Measurements from ENCODE around the gene USP7.
"Not testable (repeated sequence)": the region's sequence is repeated elsewhere in the genome, so short reads cannot be mapped to it uniquely, and the experiment has no call there.

USP7 gene

DNA sequence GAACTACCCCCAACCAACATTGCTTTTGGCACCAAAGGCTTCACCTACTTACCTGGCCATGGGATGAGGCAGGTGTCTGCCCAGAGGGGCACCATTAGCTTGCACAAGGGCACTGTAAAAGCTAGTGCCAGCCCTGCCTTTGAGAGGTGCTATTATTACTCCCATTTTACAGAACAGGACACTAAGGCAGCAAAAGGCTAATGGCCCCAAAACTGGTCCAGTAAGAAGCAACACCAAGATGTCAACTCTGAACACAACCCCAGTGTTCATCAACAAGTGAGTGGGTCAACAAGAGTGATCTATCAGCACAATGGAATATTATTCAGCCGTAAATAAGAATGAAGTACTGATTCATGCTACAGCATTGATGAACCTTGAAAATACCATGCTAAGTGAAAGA lies 7.7 kb upstream of the USP7 start:
- DNase-seq, result no peak

DNA sequence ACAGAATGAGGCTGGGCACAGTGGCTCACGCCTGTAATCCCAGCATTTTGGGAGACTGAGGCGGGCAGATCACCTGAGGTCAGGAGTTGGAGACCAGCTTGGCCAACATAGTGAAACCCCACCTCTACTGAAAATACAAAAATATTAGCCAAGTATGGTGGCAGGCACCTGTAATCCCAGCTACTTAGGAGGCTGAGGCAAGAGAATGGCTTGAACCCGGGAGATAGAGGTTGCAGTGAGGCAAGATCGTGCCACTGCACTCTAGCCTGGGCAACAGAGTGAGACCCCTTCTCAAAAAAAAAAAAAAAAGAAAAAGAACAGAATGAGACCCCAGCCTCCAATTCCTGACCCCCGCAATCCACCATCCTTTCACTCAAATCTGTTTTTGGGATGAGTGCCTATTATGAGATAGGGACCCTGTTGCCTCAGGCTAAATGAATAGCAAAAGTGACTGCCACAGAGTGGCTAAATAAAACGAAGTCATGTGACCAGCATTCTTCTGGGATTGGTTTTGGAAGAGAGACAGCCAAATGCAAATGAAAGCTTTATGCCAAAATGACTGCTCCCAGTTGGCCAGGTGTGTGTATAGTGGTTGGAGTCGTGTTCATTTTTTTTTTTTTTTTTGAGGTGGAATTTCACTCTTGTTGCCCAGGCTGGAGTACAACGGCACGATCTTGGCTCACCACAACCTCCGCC lies 5.6 kb upstream of the USP7 start:
- DNase-seq, result not testable (repeated sequence)

DNA sequence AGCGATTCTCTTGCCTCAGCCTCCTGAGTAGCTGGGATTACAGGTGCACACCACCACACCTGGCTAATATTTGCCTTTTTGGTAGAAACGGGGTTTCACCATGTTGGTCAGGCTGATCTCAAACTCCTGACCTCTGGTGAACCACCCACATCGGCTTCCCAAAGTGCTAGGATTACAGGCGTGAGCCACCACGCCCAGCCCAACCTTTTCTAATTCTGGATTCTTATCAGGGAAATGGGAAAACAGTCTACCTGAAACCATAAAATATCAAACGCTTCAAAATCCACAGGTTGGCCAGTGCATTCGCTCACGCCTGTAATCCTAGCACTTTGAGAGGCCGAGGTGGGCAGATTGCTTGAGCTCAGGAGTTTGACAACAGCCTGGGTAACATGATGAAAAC lies 4.3 kb upstream of the USP7 start:
- not testable (repeated sequence) for DNase-seq

DNA sequence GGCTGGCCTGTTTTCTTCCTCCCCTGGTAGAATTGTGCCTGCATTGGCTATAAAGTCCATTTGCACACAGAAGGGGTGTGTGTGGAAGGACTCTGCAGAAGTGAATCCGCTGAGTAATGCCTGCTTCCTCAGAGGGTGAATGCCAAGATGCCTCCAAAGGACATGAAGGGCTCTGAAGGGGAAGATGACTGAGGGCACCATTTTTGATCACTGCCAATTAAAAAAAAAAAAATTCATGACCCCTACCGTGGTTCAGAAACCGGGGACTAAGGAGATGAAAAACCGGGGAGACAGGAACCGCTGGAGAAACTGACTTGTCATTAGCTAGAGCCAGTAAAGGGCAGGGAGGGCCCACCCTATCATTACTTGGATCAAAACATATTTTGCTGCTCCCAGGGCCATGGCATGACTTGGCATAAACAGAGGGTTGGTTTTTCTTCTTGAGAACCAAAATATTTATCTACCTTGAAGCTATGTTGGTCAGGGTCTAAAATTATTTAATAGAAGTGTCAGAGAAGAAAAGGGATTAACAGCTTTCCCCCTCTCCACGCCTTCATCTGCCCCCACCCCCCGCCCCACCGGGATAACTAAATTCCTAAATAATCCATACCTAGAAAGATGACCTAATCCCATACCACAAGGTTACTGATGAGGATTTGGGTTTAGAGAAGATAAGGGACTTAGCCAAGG lies 3.6 kb upstream of the USP7 start:
- no peak for DNase-seq

DNA sequence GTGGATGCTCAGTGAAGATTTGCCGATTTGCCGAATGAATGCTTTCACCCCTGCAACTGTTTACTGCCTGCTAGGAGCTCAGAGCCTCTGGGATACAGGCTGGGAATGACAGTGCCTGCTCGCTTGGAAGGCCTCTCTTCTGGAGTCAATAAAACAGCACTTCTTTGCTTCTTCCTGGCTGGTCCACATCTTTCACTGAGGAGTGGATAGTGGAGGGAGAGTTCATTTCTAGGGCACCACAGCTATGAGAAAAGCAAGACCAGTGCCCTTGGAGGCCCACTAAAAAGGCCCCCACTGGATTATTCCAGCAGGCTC lies 3.1 kb upstream of the USP7 start:
- DNase-seq, result no peak

DNA sequence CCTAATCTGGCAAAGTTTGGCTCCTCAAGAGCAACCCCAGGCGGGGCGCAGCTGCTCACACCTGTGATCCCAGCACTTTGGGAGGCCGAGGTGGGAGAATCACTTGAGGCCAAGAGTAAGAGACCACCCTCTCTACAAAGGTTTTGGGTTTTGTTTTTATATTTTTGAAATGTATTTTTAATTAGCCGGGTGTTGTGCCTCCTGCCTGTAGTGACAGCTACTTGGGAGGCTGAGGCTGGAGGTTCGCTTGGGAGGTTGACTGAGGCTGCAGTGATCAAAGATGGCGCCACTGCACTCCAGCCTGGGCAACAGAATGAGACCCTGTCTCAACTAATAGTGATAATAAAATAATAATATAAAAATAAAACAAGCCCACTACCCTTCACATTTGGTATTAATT lies 756 bp upstream of the USP7 start:
- DNase-seq, result no peak

DNA sequence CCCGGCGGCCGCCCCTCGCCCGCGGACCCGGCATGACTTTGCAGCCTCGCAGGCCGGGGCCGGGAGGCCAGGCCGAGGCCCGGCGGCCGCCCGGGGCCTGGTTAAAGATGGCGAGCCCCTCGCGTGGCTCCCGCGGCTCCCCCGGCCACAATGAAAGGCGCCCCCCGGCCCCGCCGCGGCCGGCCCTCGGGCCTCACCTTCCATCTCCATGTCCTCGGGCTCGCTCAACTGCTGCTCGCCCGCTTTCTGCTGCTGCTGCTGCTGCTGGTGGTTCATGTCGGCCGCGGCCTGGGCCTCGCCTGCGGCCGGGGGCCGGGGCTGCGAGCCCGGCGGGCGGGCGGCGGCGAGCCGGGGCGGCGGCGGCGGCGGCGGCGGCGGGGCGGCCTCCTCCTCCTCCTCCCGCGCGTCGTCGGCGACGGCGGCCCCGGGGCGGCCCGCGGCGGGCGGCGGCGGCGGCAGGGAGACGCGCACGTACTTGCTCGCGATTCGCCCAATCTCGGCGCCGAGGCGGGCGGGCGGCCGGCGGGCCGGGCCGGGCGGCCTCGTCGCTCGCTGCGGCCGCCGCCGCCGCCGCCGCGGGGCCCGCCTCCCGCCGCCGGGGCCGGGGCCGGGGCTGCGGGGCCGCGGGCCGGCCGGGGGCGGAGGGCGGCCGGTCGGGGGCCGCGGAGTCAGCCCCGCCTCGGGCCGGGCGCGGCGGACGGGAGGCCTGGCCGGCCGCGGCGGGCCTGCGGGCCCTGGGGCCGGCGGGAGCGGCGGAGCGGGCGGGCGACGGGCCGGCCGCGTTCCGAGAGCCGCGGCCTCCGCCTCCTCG lies 491 bp downstream of the USP7 start:
- DNase-seq, result no peak

DNA sequence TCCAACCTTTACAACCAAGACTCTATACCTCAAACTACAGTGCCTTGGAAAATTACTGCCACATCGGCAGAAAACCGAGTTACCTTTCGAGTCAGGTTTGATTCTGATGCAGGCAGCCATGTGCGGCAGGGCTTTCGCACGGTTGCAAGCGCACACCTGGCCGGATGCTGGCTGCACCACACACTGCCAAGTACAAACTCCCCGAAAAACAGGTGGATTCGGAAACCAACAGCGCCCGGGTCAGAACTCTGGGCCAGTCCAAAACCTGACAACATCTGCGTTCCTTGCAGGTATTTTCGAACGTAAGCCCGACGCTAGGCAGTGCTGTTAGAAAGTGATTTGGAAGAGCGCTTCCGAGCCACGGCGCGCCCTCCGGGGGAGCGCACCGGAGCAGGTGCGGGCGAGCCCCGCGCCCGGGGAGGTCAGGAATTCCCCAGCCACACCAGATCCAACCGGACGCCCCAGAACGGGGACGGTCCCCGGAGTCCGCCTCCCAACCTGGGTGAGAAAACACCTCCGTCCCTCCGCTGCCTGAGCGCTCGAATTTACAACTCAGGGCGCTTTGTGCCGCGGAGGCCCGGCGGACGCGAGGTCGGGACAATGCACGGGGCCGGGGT lies 1.2 kb downstream of the USP7 start:
- DNase-seq, result no peak

DNA sequence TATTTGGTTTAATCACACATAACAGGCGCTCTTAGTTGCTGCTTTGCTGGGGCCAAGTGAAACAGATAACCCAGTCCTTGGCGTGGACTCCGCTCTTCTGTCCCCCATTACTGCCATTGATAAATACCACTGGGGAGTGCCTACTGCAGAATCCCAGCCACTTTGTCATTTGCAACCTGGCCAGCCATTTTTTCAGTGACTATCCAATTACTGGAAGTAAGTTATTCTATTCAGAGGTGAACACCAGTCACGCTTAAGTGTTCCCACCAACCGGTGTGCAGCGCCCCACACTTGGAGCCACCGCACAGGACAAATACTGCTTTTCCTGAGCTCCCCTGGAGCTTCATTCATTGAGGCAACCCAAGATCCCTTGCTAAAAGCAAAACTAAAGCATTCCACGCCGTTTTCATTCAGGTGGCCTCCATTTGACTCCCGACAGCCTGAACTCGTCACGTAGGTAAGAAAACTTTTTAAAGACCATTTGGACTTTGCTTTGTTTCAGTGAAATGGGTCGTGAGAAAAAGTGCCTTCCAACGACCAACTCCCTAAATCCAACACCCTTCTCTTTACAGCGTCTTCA lies 1.8 kb downstream of the USP7 start:
- DNase-seq, result no peak

DNA sequence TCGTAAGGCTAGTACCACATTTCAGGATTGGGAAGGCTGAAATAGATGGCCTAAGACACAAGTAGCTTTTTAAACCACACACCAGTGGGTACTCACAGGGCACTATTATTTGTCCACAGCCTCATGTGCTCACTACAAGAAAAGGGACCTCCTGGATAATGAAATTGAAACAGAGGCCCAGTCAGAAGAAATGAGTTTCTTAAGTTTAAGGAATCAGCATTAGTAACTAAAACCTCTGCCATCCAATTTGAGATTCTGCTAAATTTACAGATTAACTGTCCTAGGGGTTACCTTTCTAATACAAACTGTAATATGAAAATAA lies 3.0 kb downstream of the USP7 start:
- no peak for DNase-seq

DNA sequence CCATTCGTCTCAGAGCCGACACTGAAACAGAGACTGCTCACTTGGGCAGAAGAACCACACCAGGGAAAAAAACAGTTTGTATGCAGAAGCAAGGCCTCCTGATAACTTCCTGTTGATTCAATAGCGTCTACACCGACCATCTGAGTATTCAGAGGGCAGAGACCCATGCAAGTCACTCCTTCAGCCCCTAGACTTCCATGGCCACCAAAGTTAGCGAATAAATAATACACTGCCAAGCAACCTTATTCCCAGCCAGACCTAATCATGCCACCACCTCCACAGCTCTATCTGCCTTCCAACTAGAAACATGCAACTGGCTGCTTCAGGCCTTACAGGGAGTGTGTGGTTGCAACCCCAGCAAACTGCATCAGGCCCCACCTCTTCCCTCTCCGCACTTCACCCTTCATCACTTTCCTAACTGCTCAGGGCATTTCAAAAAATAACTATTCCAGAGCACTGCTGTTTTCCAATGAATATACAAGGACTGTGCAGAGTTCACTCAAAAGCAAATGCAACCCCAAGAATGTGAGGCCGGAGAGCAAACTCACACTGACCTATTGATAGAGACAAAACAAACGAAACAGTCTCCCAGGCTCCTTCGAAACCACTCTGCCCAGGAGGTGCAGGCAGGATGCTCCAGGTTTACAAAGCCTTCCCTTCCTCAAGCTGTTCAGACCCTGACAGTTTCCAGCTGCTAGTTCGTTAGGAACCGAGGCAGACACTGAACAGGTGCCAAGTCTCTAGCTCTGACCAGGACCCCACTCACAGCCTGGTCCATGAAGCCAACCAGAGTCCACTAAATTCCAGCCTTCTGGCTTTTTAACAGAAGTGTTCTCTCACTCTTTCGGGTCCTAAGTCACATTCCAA lies 3.6 kb downstream of the USP7 start:
- DNase-seq, result no peak

DNA sequence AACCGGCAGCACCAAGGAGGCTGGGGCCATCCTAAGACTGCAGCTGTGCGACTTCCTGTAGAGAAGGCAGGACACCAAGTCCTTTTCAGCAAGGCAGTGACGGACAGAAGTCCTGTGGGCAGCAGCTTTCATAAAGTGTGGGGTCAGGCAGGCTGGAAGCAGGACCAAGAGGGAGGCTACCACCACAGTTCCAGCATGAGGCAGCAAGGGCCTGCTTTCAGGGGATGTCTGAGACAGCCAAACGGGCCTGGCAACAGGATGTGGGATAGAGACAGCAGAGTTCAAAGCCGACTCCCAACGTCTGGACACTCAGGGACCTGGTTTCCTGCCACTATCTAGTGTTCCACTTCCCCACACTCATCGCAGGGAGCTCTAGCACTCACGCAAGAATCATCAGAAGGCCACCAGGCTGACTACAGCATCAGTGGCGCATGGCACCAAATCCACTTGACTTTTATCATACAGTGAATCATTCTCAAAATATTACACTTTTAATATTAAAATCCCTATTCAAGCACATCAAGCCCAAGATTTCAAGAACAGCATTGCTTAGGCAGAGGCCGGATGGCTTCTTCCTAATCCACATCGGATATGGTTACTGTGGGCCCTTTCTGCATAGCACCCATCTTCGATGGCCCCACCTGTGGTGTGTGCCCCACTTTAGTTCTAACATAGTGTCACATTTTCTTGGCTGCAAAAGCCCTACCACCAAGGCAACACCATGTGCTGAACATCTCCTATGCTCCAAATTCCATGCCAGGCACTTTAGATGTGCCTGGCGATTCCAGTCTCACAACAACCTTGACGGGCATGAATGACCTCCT lies 5.2 kb downstream of the USP7 start:
- no peak for DNase-seq

DNA sequence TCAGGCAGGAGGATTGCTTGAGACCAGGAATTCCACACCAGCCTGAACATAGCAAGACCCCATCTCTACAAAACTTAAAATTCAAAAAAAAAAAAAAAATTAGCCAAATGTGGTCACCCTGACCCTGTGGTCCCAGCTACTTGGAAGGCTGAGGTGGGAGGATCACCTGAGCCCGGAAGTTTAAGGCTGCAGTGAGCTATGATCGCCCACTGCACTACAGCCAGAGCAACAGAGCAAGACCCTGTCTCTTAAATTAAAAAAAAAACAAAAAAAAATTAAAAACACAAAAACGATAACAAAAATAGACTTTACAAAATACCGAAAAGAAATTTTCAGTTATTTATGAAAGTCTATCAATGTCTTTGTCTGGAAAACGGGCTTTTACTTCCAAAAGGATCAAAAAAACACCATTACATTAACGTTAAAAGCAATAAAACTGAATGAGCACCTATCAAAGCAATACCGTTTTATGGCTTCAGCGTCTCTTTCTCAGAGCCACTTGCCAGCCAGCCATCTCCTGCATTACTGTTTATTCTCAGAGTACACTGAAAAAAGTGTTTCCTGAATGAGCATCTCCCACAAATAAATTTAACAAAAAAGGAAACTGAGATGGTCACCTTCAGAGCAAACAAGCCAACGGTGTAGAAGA lies 6.1 kb downstream of the USP7 start:
- DNase-seq, result no peak

DNA sequence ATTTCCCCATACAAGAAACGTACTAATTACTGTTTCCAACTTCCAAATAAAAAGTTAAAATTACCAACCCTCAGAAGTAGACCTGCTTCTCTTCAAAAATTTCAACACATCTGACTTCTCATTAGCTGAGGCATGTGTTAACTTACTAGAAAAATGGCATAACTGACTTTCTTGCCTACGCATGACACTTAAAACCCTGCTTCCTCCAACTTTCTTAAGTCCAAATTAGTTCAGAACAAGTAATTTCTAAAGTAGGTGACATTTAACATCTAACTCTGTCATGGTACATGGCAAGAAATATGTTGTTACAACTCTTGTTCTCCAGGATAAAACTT lies 6.7 kb downstream of the USP7 start:
- no peak for DNase-seq

DNA sequence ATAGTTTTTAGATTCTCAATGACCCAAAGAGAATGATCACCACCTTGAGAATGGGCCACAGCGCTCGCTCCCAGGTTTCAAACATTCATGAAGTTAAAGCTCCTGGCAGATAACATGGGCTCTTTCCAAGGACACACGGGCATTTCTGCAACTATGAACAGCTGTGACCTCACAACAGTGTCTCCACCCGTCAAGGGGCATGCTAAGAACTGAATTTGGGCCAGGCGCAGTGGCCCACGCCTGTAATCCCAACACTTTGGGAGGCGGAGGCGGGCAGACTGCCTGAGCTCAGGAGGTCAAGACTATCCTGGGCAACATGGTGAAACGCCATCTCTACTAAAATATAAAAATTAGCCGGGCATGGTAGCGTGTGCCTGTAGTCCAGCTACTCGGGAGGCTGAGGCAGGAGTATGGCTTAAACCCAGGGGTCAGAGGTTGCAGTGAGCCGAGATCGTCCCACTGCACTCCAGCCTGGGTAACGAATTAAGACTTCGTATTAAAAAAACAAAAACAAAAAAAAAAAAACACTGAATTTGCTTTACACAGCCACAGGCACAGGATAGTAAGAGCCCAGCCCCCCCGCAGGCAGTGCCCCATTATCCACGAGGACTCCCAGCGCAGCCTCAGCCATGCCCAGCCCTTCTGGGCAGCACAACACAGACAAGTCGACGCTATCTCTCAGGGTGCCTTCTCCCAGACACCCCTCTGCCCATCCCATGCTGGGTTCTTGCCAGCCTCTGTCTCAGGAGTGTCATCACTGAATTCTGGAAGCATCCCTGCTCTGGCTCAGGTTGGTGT lies 7.2 kb downstream of the USP7 start:
- DNase-seq, result no peak

DNA sequence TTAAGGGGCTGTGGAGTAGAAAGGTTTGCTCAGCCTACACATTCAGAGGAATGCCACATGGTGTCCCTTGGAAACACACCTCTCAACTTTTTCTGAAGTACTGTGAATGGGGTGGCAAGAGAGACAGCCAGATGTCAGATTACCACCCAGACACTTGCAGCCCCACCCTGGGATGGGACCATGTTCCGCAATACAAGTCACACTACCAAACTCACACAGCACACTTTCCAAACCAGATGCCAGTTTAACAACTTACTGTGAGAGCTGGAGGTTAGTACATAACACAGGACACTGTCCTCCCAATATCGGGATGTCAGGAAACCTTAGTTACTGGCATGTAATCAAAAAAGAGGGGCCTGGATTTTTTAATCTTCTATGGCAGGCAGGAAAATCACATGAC lies 7.9 kb downstream of the USP7 start:
- DNase-seq, result no peak

DNA sequence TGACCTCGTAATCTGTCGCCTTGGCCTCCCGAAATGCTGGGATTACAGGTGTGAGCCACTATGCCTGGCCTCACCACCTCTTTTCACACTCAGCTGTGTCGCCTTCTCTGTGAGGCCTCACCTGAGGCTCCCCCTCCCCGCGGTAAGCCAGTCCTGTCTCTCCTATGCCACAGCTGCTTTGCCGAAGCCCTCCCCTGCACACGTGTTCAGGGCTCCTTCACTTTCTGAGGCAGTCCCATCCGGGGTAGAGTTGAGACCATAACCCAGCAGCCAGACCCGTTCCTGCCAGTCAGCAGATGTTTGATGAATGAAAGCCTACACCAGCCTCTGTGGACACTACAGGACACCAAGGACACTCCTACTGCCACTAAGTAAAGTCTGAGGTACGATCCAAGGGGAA lies 10.6 kb downstream of the USP7 start:
- no peak for DNase-seq

DNA sequence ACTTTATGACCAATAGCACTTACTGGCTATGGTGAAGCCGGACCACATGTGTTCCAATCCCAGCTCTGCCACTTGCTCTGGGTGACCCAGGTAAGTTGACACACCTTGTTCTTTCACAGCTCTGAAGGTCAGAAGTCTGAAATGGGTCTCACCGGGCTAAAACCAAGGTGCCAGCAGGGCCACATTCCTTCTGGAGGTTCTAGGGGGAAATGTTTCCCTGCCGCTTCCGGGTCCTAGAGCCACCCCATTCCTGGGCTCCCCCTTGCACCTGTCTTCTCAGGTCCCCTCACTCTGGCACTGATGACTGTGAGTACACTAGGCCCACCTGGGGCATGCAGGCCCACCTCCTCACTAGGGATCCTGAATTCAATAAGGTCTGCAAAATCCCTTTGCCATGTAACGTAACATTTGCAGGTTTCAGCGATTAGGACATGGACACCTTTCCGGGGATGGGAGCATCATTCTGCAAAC lies 11.4 kb downstream of the USP7 start:
- no peak for DNase-seq

DNA sequence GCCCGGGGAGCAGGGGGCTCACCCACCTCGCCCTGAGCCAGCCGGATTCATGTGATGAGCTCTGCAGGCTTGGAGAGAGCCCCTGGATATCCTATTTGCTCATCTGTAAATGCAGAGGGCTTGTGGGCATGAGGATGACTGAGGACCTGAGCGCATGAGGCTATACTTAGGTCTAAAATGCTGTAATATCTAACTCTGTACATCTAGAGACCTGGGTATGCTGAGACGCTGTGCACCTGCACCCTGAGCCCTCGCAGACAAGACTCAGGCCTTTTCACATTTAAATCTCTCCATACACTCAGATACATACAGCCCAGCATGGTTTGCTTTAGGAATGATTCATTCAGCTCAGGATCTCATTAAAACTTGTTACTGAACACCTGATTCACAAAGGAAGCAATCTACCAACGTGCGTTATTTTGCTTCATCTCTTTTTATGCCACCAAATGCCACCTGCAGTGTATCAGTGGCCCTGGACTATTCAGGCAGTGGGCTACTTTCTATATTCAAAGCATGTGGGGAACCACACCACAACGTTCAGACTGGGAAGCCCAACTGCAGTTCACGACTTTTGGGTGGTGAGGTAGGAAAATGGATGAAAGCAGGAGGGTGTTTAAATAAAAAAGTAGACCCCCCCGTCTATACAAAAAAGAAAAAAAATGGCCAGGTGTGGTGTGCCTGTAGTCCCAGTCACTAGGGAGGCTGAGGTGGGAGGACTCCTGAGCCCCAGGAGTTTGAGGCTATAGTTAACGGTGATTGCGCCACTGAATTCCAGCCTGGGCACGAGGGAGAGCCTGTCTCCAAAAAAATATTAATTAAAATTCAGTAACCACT lies 12.0 kb downstream of the USP7 start:
- no peak for DNase-seq

All from GOT3 (cell line).